LoVo (cell line): ENCODE data around the gene GEN1.
A peak's percentile ranks its signal among the peaks of the same experiment; 100 is the strongest.
"Not testable (repeated sequence)": the region's sequence is repeated elsewhere in the genome, so short reads cannot be mapped to it uniquely, and the experiment has no call there.

Source experiments
- DNase-seq: peaks from one replicate; pipeline ENCODE4 v3.0.0-alpha.2; 2016; ENCODE audit warnings: low spot score

The GEN1 gene

GRCh38 chr2:17823646-17824045, 69.7 kb downstream of the GEN1 start:
- DNase-seq, result not testable (repeated sequence)

GRCh38 chr2:17827316-17827715, 73.4 kb downstream of the GEN1 start:
- no peak for DNase-seq

GRCh38 chr2:17827785-17828184, 73.8 kb downstream of the GEN1 start:
- DNase-seq, result no peak

- peak; percentile 40 for DNase-seq
These were observed 76.4 kb downstream of the GEN1 start for GRCh38 chr2:17830053-17831034.

- DNase-seq, result no peak
These were observed 81.6 kb downstream of the GEN1 start for GRCh38 chr2:17835516-17835915.
